Neuronal stem cell (in vitro differentiated cells): ENCODE data around the gene ILK.

Source experiments
- DNase-seq: peaks from one replicate; pipeline ENCODE4 v3.0.0-alpha.2; 2013; ENCODE audit warnings: low spot score
- H2AFZ ChIP-seq: one replicate; pipeline ENCODE4 v1.6.1; 2013; ENCODE audit warnings: mild to moderate bottlenecking, low read length, inconsistent platforms
- H2AK5ac ChIP-seq: 2 replicates; pipeline ENCODE4 v1.6.1; 2013; ENCODE audit warnings: low read depth, mild to moderate bottlenecking, inconsistent platforms, low read length, moderate library complexity, mixed read lengths
- H2BK120ac ChIP-seq: 2 replicates; pipeline ENCODE4 v1.6.1; 2013; ENCODE audit warnings: low read depth, mild to moderate bottlenecking, inconsistent platforms, low read length, moderate library complexity, mixed read lengths
- H2BK12ac ChIP-seq: one replicate; pipeline ENCODE4 v1.6.1; 2013; ENCODE audit warnings: low read length, inconsistent platforms
- H2BK15ac ChIP-seq: 2 replicates; pipeline ENCODE4 v1.6.1; 2013; ENCODE audit warnings: mild to moderate bottlenecking, low read length, inconsistent platforms, mixed read lengths
- H2BK5ac ChIP-seq: one replicate; pipeline ENCODE4 v1.6.1; 2013; ENCODE audit warnings: inconsistent platforms, mild to moderate bottlenecking, low read length, moderate library complexity
- H3K14ac ChIP-seq: one replicate; pipeline ENCODE4 v1.6.1; 2013; ENCODE audit warnings: low read length, inconsistent platforms
- H3K18ac ChIP-seq: 2 replicates; pipeline ENCODE4 v1.6.1; 2013; ENCODE audit warnings: low read length, inconsistent platforms
- H3K23ac ChIP-seq: 2 replicates; pipeline ENCODE4 v1.6.1; 2013; ENCODE audit warnings: low read depth, mild to moderate bottlenecking, mixed read lengths, low read length, inconsistent platforms; ENCODE audit not compliant: poor library complexity
- H3K27ac ChIP-seq: replicated peaks from 3 replicates; pipeline ENCODE4 v1.5.1; 2013; ENCODE audit warnings: low read length, inconsistent platforms
- H3K27me3 ChIP-seq, 3 experiments: 2 replicates each; pipeline ENCODE4 v1.6.1; 2013; ENCODE audit warnings: low read length in 3 of 3, mild to moderate bottlenecking in 2 of 3, inconsistent platforms in 1 of 3, low read depth in 1 of 3, mixed read lengths in 1 of 3, moderate library complexity in 1 of 3; ENCODE audit not compliant: control insufficient read depth in 3 of 3, insufficient read depth in 3 of 3
- H3K36me3 ChIP-seq, 2 donors: replicated peaks in 1 of 2; 2 replicates each; pipeline ENCODE4 v1.6.1; 2013; ENCODE audit warnings: low read length in 2 of 2; ENCODE audit not compliant: control insufficient read depth in 2 of 2, insufficient read depth in 2 of 2
- H3K4ac ChIP-seq: 2 replicates; pipeline ENCODE4 v1.6.1; 2013; ENCODE audit warnings: inconsistent platforms, mild to moderate bottlenecking, low read length, moderate library complexity
- H3K4me1 ChIP-seq, 2 donors: 1 replicate in 1 of 2; 2 replicates in 1 of 2; pipeline ENCODE4 v1.6.1; 2013; ENCODE audit warnings: low read length in 2 of 2, low read depth in 1 of 2; ENCODE audit not compliant: control insufficient read depth in 2 of 2, insufficient read depth in 1 of 2
- H3K4me2 ChIP-seq: one replicate; pipeline ENCODE4 v1.6.1; 2013; ENCODE audit warnings: mild to moderate bottlenecking, low read length, inconsistent platforms; ENCODE audit not compliant: insufficient read depth, poor library complexity, severe bottlenecking
- H3K4me3 ChIP-seq, 2 donors: 2 replicates each; pipeline ENCODE4 v1.5.1; 2013; ENCODE audit warnings: low read length in 2 of 2, mild to moderate bottlenecking in 2 of 2, inconsistent platforms in 1 of 2, moderate library complexity in 1 of 2
- H3K79me1 ChIP-seq: one replicate; pipeline ENCODE4 v1.6.1; 2013; ENCODE audit warnings: low read depth, mild to moderate bottlenecking, inconsistent platforms, low read length, moderate library complexity
- H3K9ac ChIP-seq: one replicate; pipeline ENCODE4 v1.6.1; 2013; ENCODE audit warnings: mild to moderate bottlenecking, low read depth, low read length, inconsistent platforms; ENCODE audit not compliant: poor library complexity
- H3K9me3 ChIP-seq, 2 donors: replicated peaks in 1 of 2; 2 replicates each; pipeline versions ENCODE3 to v1.6.1; 2013; ENCODE audit warnings: low read length in 2 of 2, mild to moderate bottlenecking in 2 of 2, inconsistent platforms in 1 of 2, low read depth in 1 of 2, mixed read lengths in 1 of 2, moderate library complexity in 1 of 2; ENCODE audit not compliant: control insufficient read depth in 2 of 2, insufficient read depth in 1 of 2
- H4K8ac ChIP-seq: one replicate; pipeline ENCODE4 v1.6.1; 2013; ENCODE audit warnings: low read depth, mild to moderate bottlenecking, inconsistent platforms, low read length, moderate library complexity
- H4K91ac ChIP-seq: one replicate; pipeline ENCODE4 v1.6.1; 2013; ENCODE audit warnings: low read length, low read depth, mild to moderate bottlenecking, inconsistent platforms; ENCODE audit not compliant: poor library complexity
- WGBS, 2 donors: extraction: QIAGEN DNeasy Blood & Tissue Kit; methylation state at CpG; one replicate each; pipeline ENCODE4 v1.1.7; 2013; ENCODE audit warnings: missing lambda C conversion rate in 2 of 2, mixed read lengths in 1 of 2; ENCODE audit not compliant: insufficient read length in 2 of 2, insufficient replicate concordance in 1 of 2; ENCODE audit errors: extremely low coverage in 2 of 2; 5-methylcytosine and 5-hydroxymethylcytosine counted together

Gene ILK

DNA sequence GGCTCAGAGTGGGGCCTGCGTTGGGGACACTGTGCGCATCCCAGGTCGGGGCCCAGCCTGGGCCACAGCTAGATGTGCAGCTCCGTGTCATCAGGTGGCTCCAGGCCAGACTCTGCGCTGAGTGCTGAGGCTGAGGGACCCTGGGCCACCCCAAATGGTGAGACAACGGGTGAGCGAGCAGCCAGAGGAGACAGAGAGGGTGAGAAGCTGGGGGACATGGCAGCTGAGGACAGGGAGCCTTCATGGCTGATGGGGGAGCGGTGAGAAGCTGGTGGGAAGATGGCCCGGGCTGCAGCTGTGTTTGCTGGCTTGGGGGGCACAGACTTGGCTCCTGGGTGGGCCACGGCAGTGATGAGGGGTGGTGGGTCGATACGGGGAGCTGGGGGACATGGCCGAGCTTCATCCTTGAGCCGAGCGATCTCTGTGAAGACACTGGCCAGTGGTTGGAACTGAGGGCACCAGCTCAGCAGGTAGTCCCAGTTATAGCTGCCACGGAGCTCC, 18.2 kb downstream of the ILK start:
- WGBS, 2 donors, result no CpG with 5 or more reads among the region's 16 CpGs
- no peak overlapping the region for H2BK5ac ChIP-seq
- H2BK120ac ChIP-seq, result no peak overlapping the region
- H3K27ac ChIP-seq, result no peak overlapping the region
- H3K9ac ChIP-seq, result no peak overlapping the region
- H2BK15ac ChIP-seq, result no peak overlapping the region
- no peak overlapping the region for H3K18ac ChIP-seq
- no peak overlapping the region for H2BK12ac ChIP-seq
- no peak overlapping the region for H4K91ac ChIP-seq
- H3K4me1 ChIP-seq, result peaks cover 4 to 8% of the 10 kb centered on the region in 2 donors
- H2AK5ac ChIP-seq, result no peak overlapping the region
- no peak for DNase-seq
- H3K79me1 ChIP-seq, result peaks cover 3% of the 10 kb centered on the region
- no peak overlapping the region for H2AFZ ChIP-seq
- H3K4me2 ChIP-seq, result no peak overlapping the region
- peak overlapping the region; percentile 70 for H3K23ac ChIP-seq
- no peaks in the 10 kb centered on the region for H3K27me3 ChIP-seq
- no peak overlapping the region for H3K14ac ChIP-seq
- peak overlapping the region in 1 of 2 donors; percentile 9 for H3K4me3 ChIP-seq
- H3K9me3 ChIP-seq, result no peaks in the 10 kb centered on the region
- peaks cover 18 to 45% of the 10 kb centered on the region in 2 donors for H3K36me3 ChIP-seq
- no peak overlapping the region for H3K4ac ChIP-seq
- no peak overlapping the region for H4K8ac ChIP-seq

- Histone ChIP-seq H3K14ac (no peak overlapping the region), H3K27ac (no peak overlapping the region), H2BK12ac (no peak overlapping the region), H3K27me3 (no peaks in the 10 kb centered on the region), H2BK5ac (no peak overlapping the region), H3K36me3 (peaks cover 23 to 53% of the 10 kb centered on the region in 2 donors), H3K79me1 (peaks cover 3% of the 10 kb centered on the region), H3K23ac (peak overlapping the region; percentile 70), H3K9me3 (no peaks in the 10 kb centered on the region), H2BK15ac (no peak overlapping the region), H4K8ac (no peak overlapping the region), H4K91ac (no peak overlapping the region), H3K4me2 (no peak overlapping the region), H3K4ac (no peak overlapping the region), H3K4me1 (peaks cover 4 to 8% of the 10 kb centered on the region in 2 donors), H3K4me3 (no peak overlapping the region), H3K9ac (no peak overlapping the region), H3K18ac (no peak overlapping the region), H2BK120ac (no peak overlapping the region), H2AFZ (no peak overlapping the region), H2AK5ac (peak overlapping the region; percentile 23)
- DNase-seq, result no peak
- WGBS, 2 donors, result no CpG with 5 or more reads among the region's 24 CpGs
Measured at GRCh38 chr11:6622261-6623171, 18.9 kb downstream of the ILK start.

DNA sequence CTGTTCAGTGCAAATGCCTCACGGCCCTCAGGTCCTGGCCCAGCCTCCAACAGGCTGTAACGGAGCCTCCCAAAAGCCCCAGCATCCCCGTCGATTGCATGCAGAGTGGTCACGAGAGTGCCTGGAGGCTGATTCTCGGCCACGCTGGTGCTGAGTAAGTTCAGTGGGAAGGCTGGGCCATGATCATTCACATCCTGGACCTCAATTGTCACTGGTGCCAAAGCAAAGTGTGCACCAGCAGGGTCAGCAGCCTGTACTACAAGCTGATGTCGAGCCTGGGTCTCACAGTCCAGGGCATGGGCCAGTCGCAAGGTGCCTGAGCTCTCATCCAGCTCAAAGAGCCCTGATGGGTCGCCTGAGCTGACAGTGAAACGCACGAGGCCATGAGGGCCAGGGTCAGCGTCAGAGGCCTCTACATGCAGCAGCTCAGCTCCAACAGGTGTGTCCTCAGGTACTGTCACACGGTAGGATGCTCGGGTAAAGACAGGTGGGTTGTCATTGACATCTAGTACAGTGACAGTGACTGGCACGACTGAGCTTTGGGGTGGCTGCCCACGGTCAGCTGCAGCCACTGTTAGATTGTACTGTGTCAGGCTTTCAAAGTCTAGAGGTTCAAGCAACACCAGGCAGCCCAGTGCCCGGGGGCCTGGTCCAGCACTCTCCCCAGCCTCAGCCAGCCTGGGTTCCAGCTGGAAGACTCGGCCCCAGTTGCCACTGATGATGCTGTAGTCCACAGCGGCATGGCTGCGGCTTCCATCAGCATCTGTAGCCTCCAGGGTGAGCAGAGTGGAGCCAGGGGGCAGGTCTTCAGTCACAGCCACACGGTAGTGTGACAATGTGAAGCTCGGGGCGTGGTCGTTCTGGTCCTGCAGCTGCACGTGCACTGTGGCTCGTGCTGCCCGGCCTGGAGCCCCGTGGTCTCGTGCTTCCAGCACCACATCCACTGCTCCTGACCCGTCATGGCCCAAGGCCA, 20.1 kb downstream of the ILK start:
- peaks cover 1% of the 10 kb centered on the region in 2 donors for H3K4me1 ChIP-seq
- H3K4ac ChIP-seq, result no peak overlapping the region
- no peak overlapping the region for H2BK120ac ChIP-seq
- H3K36me3 ChIP-seq, result peaks cover 23 to 64% of the 10 kb centered on the region in 2 donors
- no peak overlapping the region for H4K8ac ChIP-seq
- no peak overlapping the region for H2AFZ ChIP-seq
- no peak overlapping the region for H3K4me2 ChIP-seq
- no peaks in the 10 kb centered on the region for H3K27me3 ChIP-seq
- no peak overlapping the region for H3K18ac ChIP-seq
- H2BK15ac ChIP-seq, result no peak overlapping the region
- no peak overlapping the region for H3K27ac ChIP-seq
- peak overlapping the region; percentile 64 for H3K9ac ChIP-seq
- no peaks in the 10 kb centered on the region for H3K9me3 ChIP-seq
- peak overlapping the region; percentile 13 for H3K23ac ChIP-seq
- peaks cover under 1% of the 10 kb centered on the region for H3K79me1 ChIP-seq
- no peak overlapping the region for H2BK12ac ChIP-seq
- no peak overlapping the region for H3K4me3 ChIP-seq
- H2BK5ac ChIP-seq, result no peak overlapping the region
- no CpG with 5 or more reads among the region's 31 CpGs for WGBS, 2 donors
- no peak overlapping the region for H2AK5ac ChIP-seq
- H3K14ac ChIP-seq, result no peak overlapping the region
- no peak overlapping the region for H4K91ac ChIP-seq
- no peak for DNase-seq
